ENCODE measurements around the gene ELK3. TPM values are rescaled to one million over a fixed set of nuclear protein-coding genes. Genes with fewer than 3 reads are reported as not detected.

Gene ELK3
- total RNA-seq, 4 donors from 2014 or later, result 8.4 to 12.9 (median 9.5) TPM

- intact Hi-C loops (cut with DNase I; ENCODE audit: low total_unique reads), result no loop called here
- DNase-seq (ENCODE audit: low spot score in 2 of 2), result peak in 1 of 2 donors; percentile 80
- 91 to 92% methylated on average over 17 of the region's 17 CpGs for WGBS, 2 donors
- no peak overlapping the region for H3K4me3 ChIP-seq (ENCODE audit: low read depth, poor library complexity, severe bottlenecking)
- TF ChIP-seq CTCF (IDR thresholded peaks at IDR 0.05) (no peak), POLR2A (IDR thresholded peaks at IDR 0.05) (no peak)
Measured at GRCh38 chr12:96226801-96227348, 32.7 kb downstream of the ELK3 start.

GRCh38 chr12:96227365-96228106 lies 33.4 kb downstream of the ELK3 start:
- no peak overlapping the region for H3K4me3 ChIP-seq (ENCODE audit: low read depth, poor library complexity, severe bottlenecking)
- TF ChIP-seq POLR2A (IDR thresholded peaks at IDR 0.05) (no peak), CTCF (IDR thresholded peaks at IDR 0.05) (no peak)
- 70 to 75% methylated on average over 12 of the region's 12 CpGs for WGBS, 2 donors
- intact Hi-C loops (cut with DNase I; ENCODE audit: low total_unique reads), result no loop called here
- peak in 1 of 2 donors; percentile 77 for DNase-seq (ENCODE audit: low spot score in 2 of 2)

- DNase-seq (ENCODE audit: low spot score in 2 of 2), result no peak
- WGBS, 2 donors, result 81% methylated on average over 11 to 12 of the region's 12 CpGs
- intact Hi-C loops (cut with DNase I; ENCODE audit: low total_unique reads), result no loop called here
- no peak overlapping the region for H3K4me3 ChIP-seq (ENCODE audit: low read depth, poor library complexity, severe bottlenecking)
- TF ChIP-seq POLR2A (IDR thresholded peaks at IDR 0.05), result no peak
- TF ChIP-seq CTCF (IDR thresholded peaks at IDR 0.05), result no peak
Measured at GRCh38 chr12:96228566-96229248, 34.5 kb downstream of the ELK3 start.

- 86 to 93% methylated on average over 13 of the region's 13 CpGs for WGBS, 2 donors
- intact Hi-C loops (cut with DNase I; ENCODE audit: low total_unique reads), result no loop called here
- no peak overlapping the region for H3K4me3 ChIP-seq (ENCODE audit: low read depth, poor library complexity, severe bottlenecking)
- no peak for TF ChIP-seq CTCF (IDR thresholded peaks at IDR 0.05)
- no peak for TF ChIP-seq POLR2A (IDR thresholded peaks at IDR 0.05)
- DNase-seq (ENCODE audit: low spot score in 2 of 2), result peak in 1 of 2 donors; percentile 71
Measured at GRCh38 chr12:96230646-96231045, 36.5 kb downstream of the ELK3 start.

GRCh38 chr12:96233168-96233567 lies 39.0 kb downstream of the ELK3 start:
- 56 to 58% methylated on average over 7 of the region's 7 CpGs for WGBS, 2 donors
- TF ChIP-seq CTCF (IDR thresholded peaks at IDR 0.05), result no peak
- no peak for TF ChIP-seq POLR2A (IDR thresholded peaks at IDR 0.05)
- peak in 1 of 2 donors; percentile 29 for DNase-seq (ENCODE audit: low spot score in 2 of 2)
- no peak overlapping the region for H3K4me3 ChIP-seq (ENCODE audit: low read depth, poor library complexity, severe bottlenecking)
- intact Hi-C loops (cut with DNase I; ENCODE audit: low total_unique reads), result no loop called here

Data from lower leg skin (tissue), 4 donors.